Liver (tissue), 9 donors: ENCODE results near the gene AGBL4. TPM values are rescaled to one million over a fixed set of nuclear protein-coding genes. Genes with fewer than 3 reads are reported as not detected.
A peak's percentile ranks its signal among the peaks of the same experiment; 100 is the strongest.

Source experiments
- DNase-seq: peaks from one replicate; pipeline ENCODE4 v3.0.0-alpha.2; 2017; ENCODE audit warnings: low spot score
- H3K27ac ChIP-seq, 2 donors: one replicate each; pipeline ENCODE4 v1.7.0; 2013; ENCODE audit warnings: inconsistent platforms in 2 of 2, low read length in 2 of 2, control low read depth in 1 of 2, low read depth in 1 of 2, mild to moderate bottlenecking in 1 of 2
- H3K27me3 ChIP-seq, 4 donors: one replicate each; pipeline versions ENCODE4 v1.6.1 to v1.7.0; 2013; ENCODE audit warnings: low read length in 3 of 4, inconsistent platforms in 1 of 4, mild to moderate bottlenecking in 1 of 4, moderate library complexity in 1 of 4; ENCODE audit not compliant: control insufficient read depth in 4 of 4, insufficient read depth in 4 of 4
- H3K36me3 ChIP-seq, 4 donors: one replicate each; pipeline versions ENCODE4 v1.6.1 to v1.7.0; 2013; ENCODE audit warnings: low read length in 3 of 4, mild to moderate bottlenecking in 3 of 4, low read depth in 1 of 4, moderate library complexity in 1 of 4; ENCODE audit not compliant: control insufficient read depth in 4 of 4, insufficient read depth in 3 of 4
- H3K4me1 ChIP-seq, 4 donors: one replicate each; pipeline versions ENCODE4 v1.6.1 to v1.7.0; 2013; ENCODE audit warnings: low read length in 3 of 4, mild to moderate bottlenecking in 3 of 4, moderate library complexity in 1 of 4; ENCODE audit not compliant: control insufficient read depth in 4 of 4, insufficient read depth in 4 of 4
- H3K4me3 ChIP-seq, 3 donors: one replicate each; pipeline versions ENCODE4 v1.6.1 to v1.7.0; 2013; ENCODE audit warnings: low read length in 3 of 3, control low read depth in 1 of 3, low read depth in 1 of 3, mild to moderate bottlenecking in 1 of 3
- H3K9ac ChIP-seq, 2 donors: one replicate each; pipeline ENCODE4 v1.7.0; 2013; ENCODE audit warnings: low read length in 2 of 2, mild to moderate bottlenecking in 2 of 2, moderate library complexity in 2 of 2, control low read depth in 1 of 2, low read depth in 1 of 2
- H3K9me3 ChIP-seq, 4 donors: one replicate each; pipeline versions ENCODE4 v1.6.1 to v1.7.0; 2013; ENCODE audit warnings: low read length in 3 of 4; ENCODE audit not compliant: control insufficient read depth in 4 of 4
- ATF3 ChIP-seq: IDR thresholded peaks from 2 replicates; pipeline ENCODE4 v1.6.1; 2016; ENCODE audit warnings: antibody characterized with exemption
- CTCF ChIP-seq: fragments of 150-350 bp; IDR thresholded peaks from 2 replicates; pipeline ENCODE4 v1.5.1; 2017; ENCODE audit warnings: improper control_type of control experiment, low read depth, low read length; ENCODE audit not compliant: missing input control
- EGR1 ChIP-seq, 2 donors: IDR thresholded peaks; 2 replicates each; pipeline ENCODE4 v1.6.1; 2016 to 2018; ENCODE audit warnings: antibody characterized with exemption in 2 of 2, low read depth in 2 of 2
- FOXA1 ChIP-seq: IDR thresholded peaks from 2 replicates; pipeline ENCODE4 v1.6.1; 2016; ENCODE audit warnings: antibody characterized with exemption
- FOXA2 ChIP-seq: IDR thresholded peaks from 2 replicates; pipeline ENCODE4 v1.6.1; 2016; ENCODE audit warnings: antibody characterized with exemption
- GABPA ChIP-seq, 2 donors: IDR thresholded peaks in 1 of 2; conservative IDR thresholded peaks in 1 of 2; 2 replicates each; pipeline ENCODE4 v1.6.1; 2016; ENCODE audit warnings: antibody characterized with exemption in 2 of 2, mild to moderate bottlenecking in 1 of 2, moderate library complexity in 1 of 2
- HNF4A ChIP-seq, 2 donors: conservative IDR thresholded peaks; 2 replicates each; pipeline ENCODE4 v1.6.1; 2016; ENCODE audit warnings: antibody characterized with exemption in 2 of 2, mild to moderate bottlenecking in 2 of 2
- HNF4G ChIP-seq: IDR thresholded peaks from 2 replicates; pipeline ENCODE4 v1.6.1; 2016; ENCODE audit warnings: antibody characterized with exemption
- JUND ChIP-seq, 2 donors: IDR thresholded peaks; 2 replicates each; pipeline ENCODE4 v1.6.1; 2016; ENCODE audit warnings: antibody characterized with exemption in 2 of 2
- MAX ChIP-seq: IDR thresholded peaks from 2 replicates; pipeline ENCODE4 v1.6.1; 2016; ENCODE audit warnings: antibody characterized with exemption
- NR2F2 ChIP-seq: IDR thresholded peaks from 2 replicates; pipeline ENCODE4 v1.6.1; 2016; ENCODE audit warnings: antibody characterized with exemption
- RAD21 ChIP-seq, 2 donors: IDR thresholded peaks; 2 replicates each; pipeline ENCODE4 v1.6.1; 2016; ENCODE audit warnings: antibody characterized with exemption in 2 of 2, mild to moderate bottlenecking in 2 of 2
- REST ChIP-seq: IDR thresholded peaks from 2 replicates; pipeline ENCODE4 v1.6.1; 2016; ENCODE audit warnings: antibody characterized with exemption, mild to moderate bottlenecking
- RXRA ChIP-seq, 2 donors: IDR thresholded peaks; 2 replicates each; pipeline ENCODE4 v1.6.1; 2017 to 2018; ENCODE audit warnings: antibody characterized with exemption in 2 of 2, mild to moderate bottlenecking in 1 of 2
- SP1 ChIP-seq: IDR thresholded peaks from 2 replicates; pipeline ENCODE4 v1.6.1; 2018; ENCODE audit warnings: antibody characterized with exemption, mild to moderate bottlenecking
- YY1 ChIP-seq: IDR thresholded peaks from 2 replicates; pipeline ENCODE4 v1.6.1; 2016; ENCODE audit warnings: antibody characterized with exemption, mild to moderate bottlenecking
- ZBTB33 ChIP-seq: IDR thresholded peaks from 2 replicates; pipeline ENCODE4 v1.6.1; 2016; ENCODE audit warnings: antibody characterized with exemption
- WGBS: extraction: QIAGEN DNeasy Blood & Tissue Kit; methylation state at CpG from one replicate; pipeline ENCODE4 v1.1.7; 2013; 5-methylcytosine and 5-hydroxymethylcytosine counted together
- polyA plus RNA-seq, 2 donors: library from polyadenylated mRNA; stranded (reverse) in 1 of 2; unstranded in 1 of 2; fragments of 200-250 nt in 1 of 2; fragments of >200 nt in 1 of 2; fragmentation: Nextera tagmentation in 1 of 2; extraction: Ambion mirVana in 1 of 2; gene quantifications; one replicate each; pipeline versions ENCODE4 v1.2.1 to v1.2.3, GENCODE V29; 2013 to 2015
- total RNA-seq, 2 donors: library from RNA; depleted of rRNA; stranded (reverse); fragments of >200 nt; gene quantifications; one replicate each; pipeline ENCODE4 v1.2.3, GENCODE V29; 2014
- donor health status: healthy.
- donor health status: healthy.
- donor health status: healthy.
- donor health status: healthy.
- donor health status: healthy.

The AGBL4 gene
- total and polyA plus RNA-seq, 4 donors = 0.75 to 0.76 TPM; not detected in 2

- Histone ChIP-seq H3K4me3 (no peak overlapping the region), H3K27me3 (peaks cover 0 to 3% (median 0%) of the 10 kb centered on the region in 4 donors), H3K36me3 (no peaks in the 10 kb centered on the region), H3K27ac (no peak overlapping the region), H3K9ac (no peak overlapping the region), H3K9me3 (no peaks in the 10 kb centered on the region), H3K4me1 (peaks cover 0 to 2% (median 0%) of the 10 kb centered on the region in 4 donors)
- no peak for TF ChIP-seq YY1
- peak; percentile 16 to 17 for TF ChIP-seq HNF4A (conservative IDR thresholded peaks at IDR 0.05)
- TF ChIP-seq RAD21 (IDR thresholded peaks at IDR 0.05) = peak; percentile 42 to 68
- TF ChIP-seq JUND (IDR thresholded peaks at IDR 0.05) = no peak
- DNase-seq = no peak
These were observed 1082.6 kb downstream of the AGBL4 start for GRCh38 chr1:48940962-48941732.

GRCh38 chr1:48940354-48940753 lies 1083.4 kb downstream of the AGBL4 start:
- H3K9ac ChIP-seq = no peak overlapping the region
- H3K27ac ChIP-seq = no peak overlapping the region
- H3K27me3 ChIP-seq = peaks cover 0 to 3% (median 0%) of the 10 kb centered on the region in 4 donors
- no peaks in the 10 kb centered on the region for H3K9me3 ChIP-seq
- H3K4me3 ChIP-seq = no peak overlapping the region
- no peak for TF ChIP-seq NR2F2
- no peak for TF ChIP-seq JUND (IDR thresholded peaks at IDR 0.05)
- TF ChIP-seq CTCF = no peak
- TF ChIP-seq ZBTB33 = no peak
- no peak for TF ChIP-seq ATF3
- no peak for TF ChIP-seq MAX
- TF ChIP-seq SP1 = no peak
- no peak for TF ChIP-seq RAD21 (IDR thresholded peaks at IDR 0.05)
- no peak for TF ChIP-seq HNF4A (conservative IDR thresholded peaks at IDR 0.05)
- no peak for TF ChIP-seq FOXA1
- no peak for TF ChIP-seq GABPA (IDR thresholded peaks at IDR 0.05 in 1 of 2, conservative IDR thresholded peaks at IDR 0.05 in 1 of 2)
- no peak for TF ChIP-seq EGR1 (IDR thresholded peaks at IDR 0.05; ENCODE audit: low read depth in 2 of 2)
- H3K36me3 ChIP-seq = no peaks in the 10 kb centered on the region
- 90% methylated on average over 2 of the region's 2 CpGs for WGBS
- no peak for DNase-seq
- no peaks in the 10 kb centered on the region for H3K4me1 ChIP-seq

GRCh38 chr1:48939828-48940227 lies 1083.9 kb downstream of the AGBL4 start:
- Histone ChIP-seq H3K9ac (no peak overlapping the region), H3K9me3 (no peaks in the 10 kb centered on the region), H3K27me3 (peaks cover 0 to 3% (median 0%) of the 10 kb centered on the region in 4 donors), H3K4me3 (no peak overlapping the region), H3K27ac (no peak overlapping the region), H3K4me1 (no peaks in the 10 kb centered on the region), H3K36me3 (no peaks in the 10 kb centered on the region)
- no peak for DNase-seq
- WGBS = 89% methylated on average over 6 of the region's 6 CpGs
- no peak for TF ChIP-seq EGR1 (IDR thresholded peaks at IDR 0.05; ENCODE audit: low read depth in 2 of 2)
- TF ChIP-seq HNF4A (conservative IDR thresholded peaks at IDR 0.05) = no peak
- TF ChIP-seq YY1 = no peak
- no peak for TF ChIP-seq RXRA (IDR thresholded peaks at IDR 0.05)
- TF ChIP-seq SP1 = no peak
- no peak for TF ChIP-seq REST
- no peak for TF ChIP-seq GABPA (IDR thresholded peaks at IDR 0.05 in 1 of 2, conservative IDR thresholded peaks at IDR 0.05 in 1 of 2)
- TF ChIP-seq NR2F2 = no peak
- no peak for TF ChIP-seq HNF4G
- TF ChIP-seq FOXA2 = no peak
- TF ChIP-seq JUND (IDR thresholded peaks at IDR 0.05) = no peak
